Endometrium (tissue), 2 donors: ENCODE results near the gene CXCL6.

Experiments used
- FAIRE-seq: peaks from 2 replicates; lab custom pipeline; 2012; peaks lifted over from hg19 to GRCh38; lab: Jason Lieb, UNC
- donor health status: control.
- donor health status: control.

Gene CXCL6

GRCh38 chr4:73836373-73837279 lies at the start of gene CXCL6:
Gene CXCL6 (plus strand): TSS chr4:73836678. CDS start chr4:73836751, 73 bp downstream.
- FAIRE-seq, result no peak

GRCh38 chr4:73788411-73788810 lies 48.1 kb upstream of the CXCL6 start:
- FAIRE-seq, result no peak

- peak; percentile 54 for FAIRE-seq
Measured at GRCh38 chr4:73798842-73799241, 37.6 kb upstream of the CXCL6 start.

- no peak for FAIRE-seq
Measured at GRCh38 chr4:73800206-73800605, 36.3 kb upstream of the CXCL6 start.

- FAIRE-seq, result no peak
Measured at GRCh38 chr4:73801692-73802091, 34.8 kb upstream of the CXCL6 start.

GRCh38 chr4:73803213-73803612 lies 33.3 kb upstream of the CXCL6 start:
- no peak for FAIRE-seq

- FAIRE-seq, result no peak
Measured at GRCh38 chr4:73810191-73810590, 26.3 kb upstream of the CXCL6 start.

GRCh38 chr4:73811841-73812240 lies 24.6 kb upstream of the CXCL6 start:
- no peak for FAIRE-seq

- FAIRE-seq, result no peak
Measured at GRCh38 chr4:73814679-73815078, 21.8 kb upstream of the CXCL6 start.

- FAIRE-seq, result no peak
Measured at GRCh38 chr4:73815145-73815544, 21.3 kb upstream of the CXCL6 start.

- no peak for FAIRE-seq
Measured at GRCh38 chr4:73816814-73817213, 19.7 kb upstream of the CXCL6 start.

- no peak for FAIRE-seq
Measured at GRCh38 chr4:73817341-73817740, 19.1 kb upstream of the CXCL6 start.

- FAIRE-seq, result no peak
Measured at GRCh38 chr4:73821325-73821724, 15.2 kb upstream of the CXCL6 start.

- FAIRE-seq, result no peak
Measured at GRCh38 chr4:73822389-73822788, 14.1 kb upstream of the CXCL6 start.

GRCh38 chr4:73822812-73823504 lies 13.5 kb upstream of the CXCL6 start:
- no peak for FAIRE-seq

GRCh38 chr4:73823760-73824159 lies 12.7 kb upstream of the CXCL6 start:
- no peak for FAIRE-seq

- no peak for FAIRE-seq
Measured at GRCh38 chr4:73828956-73829355, 7.5 kb upstream of the CXCL6 start.

- no peak for FAIRE-seq
Measured at GRCh38 chr4:73831569-73831968, 4.9 kb upstream of the CXCL6 start.

GRCh38 chr4:73832651-73833237 lies 3.7 kb upstream of the CXCL6 start:
- FAIRE-seq, result no peak

GRCh38 chr4:73839071-73839470 lies 2.6 kb downstream of the CXCL6 start:
- no peak for FAIRE-seq

- FAIRE-seq, result no peak
Measured at GRCh38 chr4:73839715-73840114, 3.2 kb downstream of the CXCL6 start.

GRCh38 chr4:73841243-73841925 lies 4.9 kb downstream of the CXCL6 start:
- FAIRE-seq, result no peak
